Stimulated activated CD4-positive, alpha-beta T cell treated with anti-CD3 and anti-CD28 coated beads, Interleukin-15, amount 100 ng/mL, for 48 hours (primary cell): ENCODE measurements around the gene PAGE4.

ENCODE experiments used
- DNase-seq, 2 donors: peaks; one replicate each; pipeline ENCODE4 v3.0.0-alpha.2; 2020; ENCODE audit warnings: low read depth in 2 of 2

Gene PAGE4

DNA sequence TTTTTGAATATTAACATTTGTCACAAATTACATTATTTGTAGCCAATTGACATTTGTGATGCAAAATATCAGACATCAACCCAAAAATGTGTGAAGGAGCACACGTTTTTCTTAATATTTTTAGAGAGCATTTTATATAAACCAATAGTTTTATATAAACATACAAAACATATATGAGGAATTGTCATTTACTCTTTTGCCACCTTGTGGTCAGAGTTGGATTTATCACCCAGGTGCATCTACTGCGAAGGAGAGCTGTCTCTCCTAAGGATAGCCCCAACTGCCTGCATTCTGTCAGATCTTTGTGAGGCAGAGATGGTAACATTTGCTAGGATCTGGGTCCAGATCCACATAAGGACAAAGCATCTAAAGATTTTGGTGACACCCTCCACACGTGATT lies 47.6 kb downstream of the PAGE4 start:
- DNase-seq = no peak

DNA sequence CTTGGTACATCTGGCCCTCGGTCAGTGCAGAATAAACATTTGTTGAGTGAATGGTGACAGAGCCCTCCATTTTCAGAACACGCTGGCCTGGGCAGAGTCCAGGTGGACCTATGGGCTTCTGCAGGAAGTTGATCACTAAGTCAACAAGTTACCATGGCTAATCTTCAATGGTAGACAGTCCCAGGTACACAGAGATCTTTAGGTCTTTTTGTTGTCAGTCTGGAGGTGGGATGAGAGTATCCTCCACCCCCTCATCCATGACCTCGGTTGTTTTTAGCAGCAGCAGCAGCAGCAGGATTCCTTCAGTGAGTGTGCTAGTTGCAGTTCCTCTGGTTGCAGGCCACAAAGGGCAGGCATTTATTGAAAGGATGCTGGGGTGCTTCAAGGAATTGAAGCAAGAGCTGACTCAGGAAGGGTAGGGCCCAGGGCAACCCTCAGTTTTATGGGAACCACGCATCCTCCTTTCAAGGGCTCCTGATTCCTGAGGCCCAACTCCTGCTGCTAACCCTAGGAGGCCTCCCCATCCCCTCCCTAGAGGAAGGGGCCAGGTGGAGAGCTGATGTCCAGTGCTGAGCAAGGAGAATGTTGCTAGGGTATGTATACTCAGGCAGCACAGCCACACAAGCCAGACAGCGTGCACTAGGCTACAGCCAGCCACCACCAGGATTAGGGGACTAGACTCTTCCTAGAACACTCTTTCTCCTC lies 48.4 kb downstream of the PAGE4 start:
- DNase-seq = no peak

DNA sequence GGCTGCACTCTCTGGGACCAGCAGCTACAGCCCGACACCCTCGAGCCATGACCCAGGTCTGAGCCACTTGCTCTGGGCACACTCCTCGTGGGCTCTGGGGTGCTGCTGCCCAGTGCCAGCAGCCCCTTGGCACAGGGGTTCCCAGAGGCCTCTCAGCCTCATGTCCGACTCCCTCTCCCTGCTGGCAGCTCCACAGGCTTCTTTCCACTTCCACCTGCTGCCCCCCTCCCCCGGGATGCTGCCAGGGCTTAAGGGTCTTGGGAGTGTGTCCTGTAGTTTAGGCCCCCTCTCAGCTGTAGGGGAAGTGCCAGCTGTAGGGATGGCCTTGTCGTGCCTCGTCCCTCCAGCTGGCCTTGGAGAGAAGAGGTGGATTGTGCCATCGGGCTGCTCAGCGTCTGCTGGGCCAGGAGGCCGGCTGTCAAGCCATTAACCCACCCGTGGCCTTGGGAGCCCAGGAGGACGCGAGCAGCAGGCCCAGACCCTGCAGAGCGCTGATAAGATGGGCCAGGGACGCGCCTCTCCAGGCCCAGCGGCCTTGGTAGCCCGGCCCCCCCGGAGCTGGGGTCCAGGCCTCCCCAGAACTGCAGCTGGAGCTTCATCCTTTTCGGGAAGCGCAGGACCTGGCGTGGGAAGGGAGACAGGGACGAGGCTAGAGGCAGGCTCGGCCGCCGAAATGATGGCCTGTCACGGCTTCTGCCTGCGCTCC lies 49.2 kb downstream of the PAGE4 start:
- no peak for DNase-seq

DNA sequence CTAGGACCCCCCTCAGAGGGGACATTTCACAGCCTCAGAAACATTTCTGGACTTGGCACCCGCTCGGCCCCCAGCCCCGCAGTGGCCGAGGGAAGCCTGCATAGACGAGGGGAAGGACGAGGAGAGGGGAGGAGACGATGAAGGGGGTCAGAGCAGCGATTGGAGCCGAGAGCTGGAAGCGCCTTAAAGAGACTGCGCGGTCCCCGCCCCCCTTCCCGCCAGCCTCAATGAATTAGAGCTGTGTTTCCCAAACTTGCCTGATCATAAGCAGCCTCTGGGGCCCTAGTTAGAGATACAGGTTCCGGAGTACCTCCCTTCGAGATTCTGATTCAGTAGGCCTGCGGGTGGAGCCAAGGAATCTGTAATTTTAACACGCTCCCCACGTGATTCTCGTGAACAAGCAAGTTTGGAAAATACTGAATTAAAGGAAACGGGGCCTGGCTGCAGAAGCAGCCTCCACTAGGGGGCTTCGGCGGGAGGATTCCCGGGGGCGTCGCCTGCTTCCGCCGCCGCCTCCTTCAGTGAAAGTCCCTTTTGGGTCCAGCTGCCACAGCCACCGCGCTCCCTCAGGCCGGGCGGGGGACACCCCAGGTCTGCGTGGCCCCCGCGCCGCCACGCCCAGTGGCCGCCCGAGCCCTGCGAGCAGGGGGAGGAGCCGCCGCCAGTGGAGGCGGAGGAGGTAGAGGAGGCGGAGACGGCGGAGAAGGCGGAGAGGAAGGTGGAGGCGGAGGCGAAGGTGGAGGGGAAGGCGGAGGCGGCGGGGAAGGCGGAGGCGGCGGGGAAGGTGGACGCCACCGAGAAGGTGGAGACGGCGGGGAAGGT lies 49.9 kb downstream of the PAGE4 start, which contains the start of gene USP27X:
USP27X (plus strand) TSS at position 651 of the 822 bp plus-strand sequence. CDS start 824 bp downstream, outside the sequence.
- DNase-seq = peak in 1 of 2 donors; percentile 56

DNA sequence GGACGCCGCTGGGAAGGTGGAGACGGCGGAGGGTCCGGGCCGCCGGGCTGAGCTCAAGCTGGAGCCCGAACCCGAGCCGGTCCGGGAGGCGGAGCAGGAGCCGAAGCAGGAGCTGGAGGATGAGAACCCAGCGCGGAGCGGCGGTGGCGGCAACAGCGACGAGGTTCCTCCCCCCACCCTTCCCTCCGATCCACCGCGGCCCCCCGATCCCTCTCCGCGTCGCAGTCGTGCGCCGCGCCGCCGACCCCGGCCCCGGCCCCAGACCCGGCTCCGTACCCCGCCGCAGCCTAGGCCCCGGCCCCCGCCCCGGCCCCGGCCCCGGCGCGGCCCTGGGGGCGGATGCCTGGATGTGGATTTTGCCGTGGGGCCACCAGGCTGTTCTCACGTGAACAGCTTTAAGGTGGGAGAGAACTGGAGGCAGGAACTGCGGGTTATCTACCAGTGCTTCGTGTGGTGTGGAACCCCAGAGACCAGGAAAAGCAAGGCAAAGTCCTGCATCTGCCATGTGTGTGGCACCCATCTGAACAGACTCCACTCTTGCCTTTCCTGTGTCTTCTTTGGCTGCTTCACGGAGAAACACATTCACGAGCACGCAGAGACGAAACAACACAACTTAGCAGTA lies 50.7 kb downstream of the PAGE4 start:
- peak in 1 of 2 donors; percentile 8 for DNase-seq

DNA sequence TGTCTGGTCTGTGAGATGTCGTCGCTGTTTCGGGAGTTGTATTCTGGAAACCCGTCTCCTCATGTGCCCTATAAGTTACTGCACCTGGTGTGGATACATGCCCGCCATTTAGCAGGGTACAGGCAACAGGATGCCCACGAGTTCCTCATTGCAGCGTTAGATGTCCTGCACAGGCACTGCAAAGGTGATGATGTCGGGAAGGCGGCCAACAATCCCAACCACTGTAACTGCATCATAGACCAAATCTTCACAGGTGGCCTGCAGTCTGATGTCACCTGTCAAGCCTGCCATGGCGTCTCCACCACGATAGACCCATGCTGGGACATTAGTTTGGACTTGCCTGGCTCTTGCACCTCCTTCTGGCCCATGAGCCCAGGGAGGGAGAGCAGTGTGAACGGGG lies 51.6 kb downstream of the PAGE4 start:
- DNase-seq = no peak
